Bladder microvascular endothelial cell (primary cell): ENCODE data around the gene OR4D9. TPM values are rescaled to one million over a fixed set of nuclear protein-coding genes. Genes with fewer than 3 reads are reported as not detected.

Source experiments
- total RNA-seq: library from RNA; depleted of rRNA; stranded (reverse); fragments of >200 nt; gene quantifications from 2 replicates; pipeline ENCODE4 v1.2.3, GENCODE V29; 2014

OR4D9 gene
- total RNA-seq, result not detected in 2 replicates

GRCh38 chr11:59510941-59511589, at the start of gene OR4D9:
Gene OR4D9, plus strand, starts transcription at chr11:59511539. Its CDS starts 3,374 bp downstream, at chr11:59514913.

GRCh38 chr11:59473015-59473414, 38.3 kb upstream of the OR4D9 start, which contains the start of gene OR4D10:
Gene OR4D10, plus strand, starts transcription at chr11:59473315. Its CDS starts 4,115 bp downstream, at chr11:59477430.

GRCh38 chr11:59503276-59503675, 8.1 kb upstream of the OR4D9 start, which contains the start of gene OR4D11:
Gene OR4D11, plus strand, starts transcription at chr11:59503576. Its CDS starts 0 bp downstream, at chr11:59503576.

Other genes with a start within 250 kb of the OR4D9 start
- gene OR5AN1, start 152.6 kb upstream of the OR4D9 start, total RNA-seq, result under 0.01 TPM in 1 of 2 replicates, not detected in the other
- under 0.01 TPM in 1 of 2 replicates, not detected in the other for gene OR5A2, start 85.1 kb upstream of the OR4D9 start, total RNA-seq
- gene OR5A1, start 75.1 kb upstream of the OR4D9 start, total RNA-seq, result not detected in 2 replicates
- gene OR4D6, start 54.6 kb upstream of the OR4D9 start, total RNA-seq, result not detected in 2 replicates
- not detected in 2 replicates for gene OR4D10, start 38.2 kb upstream of the OR4D9 start, total RNA-seq
- not detected in 2 replicates for gene OR4D11, start 8.0 kb upstream of the OR4D9 start, total RNA-seq
- 23.5 and 75.8 TPM in 2 replicates for gene OSBP, start 104.2 kb downstream of the OR4D9 start, total RNA-seq
- gene PATL1, start 157.5 kb downstream of the OR4D9 start, total RNA-seq, result 4.0 and 15.9 TPM in 2 replicates
- gene OR10V1, start 202.3 kb downstream of the OR4D9 start, total RNA-seq, result not detected in 2 replicates
- gene STX3, start 243.8 kb downstream of the OR4D9 start, total RNA-seq, result 46.1 and 101 TPM in 2 replicates